HG02798 (cell line): ENCODE measurements around the gene ABHD17B.

Experiments
- ATAC-seq: cut with Tn5 transposase; IDR thresholded peaks from one replicate; pipeline ENCODE4 v1.9.1; 2021; ENCODE audit warnings: mild to moderate bottlenecking; ENCODE audit not compliant: unreplicated experiment, poor library complexity

Gene ABHD17B

GRCh38 chr9:71822935-71823334, 88.1 kb downstream of the ABHD17B start:
- ATAC-seq: no peak

- ATAC-seq: no peak
Measured at GRCh38 chr9:71822456-71822855, 88.5 kb downstream of the ABHD17B start.

GRCh38 chr9:71821405-71821804, 89.6 kb downstream of the ABHD17B start:
- ATAC-seq: no peak

GRCh38 chr9:71820403-71820921, 90.5 kb downstream of the ABHD17B start:
- no peak for ATAC-seq

GRCh38 chr9:71819115-71819739, 91.8 kb downstream of the ABHD17B start:
- no peak for ATAC-seq

- no peak for ATAC-seq
Measured at GRCh38 chr9:71816916-71817451, 94.0 kb downstream of the ABHD17B start.
